DOHH2 (cell line): ENCODE results near the gene PTGR2.
"Not testable (repeated sequence)": the region's sequence is repeated elsewhere in the genome, so short reads cannot be mapped to it uniquely, and the experiment has no call there.

Experiments used
- H3F3A ChIP-seq: fragments of 200-600 bp; sonication (generic), shearing (Covaris generic); 2 replicates; pipeline ENCODE4 v1.6.0; 2016; ENCODE audit warnings: antibody characterized with exemption, mild to moderate bottlenecking; ENCODE audit not compliant: control insufficient read depth, insufficient read depth
- H3K27ac ChIP-seq: fragments of 200-600 bp; sonication (generic); 2 replicates; pipeline ENCODE4 v1.5.1; 2014; ENCODE audit warnings: low read depth, mild to moderate bottlenecking, low read length, moderate library complexity
- H3K27me3 ChIP-seq: fragments of 200-600 bp; sonication (generic); 2 replicates; pipeline ENCODE4 v1.6.1; 2014; ENCODE audit warnings: mild to moderate bottlenecking, low read length, mixed read lengths; ENCODE audit not compliant: control insufficient read depth
- H3K36me3 ChIP-seq: fragments of 200-600 bp; sonication (generic); 2 replicates; pipeline ENCODE4 v1.6.1; 2014; ENCODE audit warnings: mild to moderate bottlenecking, low read length, moderate library complexity, mixed read lengths; ENCODE audit not compliant: control insufficient read depth
- H3K4me1 ChIP-seq: fragments of 200-600 bp; sonication (generic); 2 replicates; pipeline ENCODE4 v1.6.1; 2014; ENCODE audit warnings: mild to moderate bottlenecking, low read length, mixed read lengths; ENCODE audit not compliant: control insufficient read depth
- H3K4me2 ChIP-seq: fragments of 200-600 bp; sonication (generic); 2 replicates; pipeline ENCODE4 v1.6.0; 2014; ENCODE audit warnings: mild to moderate bottlenecking, low read length, moderate library complexity
- H3K4me3 ChIP-seq: fragments of 200-600 bp; sonication (generic); 2 replicates; pipeline ENCODE4 v1.5.1; 2014; ENCODE audit warnings: mild to moderate bottlenecking, low read length, mixed read lengths
- H3K79me2 ChIP-seq: fragments of 200-600 bp; sonication (generic); 2 replicates; pipeline ENCODE4 v1.6.1; 2014; ENCODE audit warnings: mild to moderate bottlenecking, low read length, mixed read lengths; ENCODE audit not compliant: control insufficient read depth
- H3K9me2 ChIP-seq: fragments of 200-600 bp; sonication (generic); replicated peaks from 2 replicates; pipeline ENCODE4 v1.6.1; 2014; ENCODE audit warnings: mild to moderate bottlenecking, low read length, mixed read lengths; ENCODE audit not compliant: control insufficient read depth
- H3K9me3 ChIP-seq: fragments of 200-600 bp; sonication (generic); 2 replicates; pipeline ENCODE4 v1.6.1; 2014; ENCODE audit warnings: antibody characterized with exemption, low read length, mixed read lengths; ENCODE audit not compliant: control insufficient read depth, insufficient read depth
- H4K20me1 ChIP-seq: fragments of 200-600 bp; sonication (generic); 2 replicates; pipeline ENCODE4 v1.6.0; 2014; ENCODE audit warnings: low read depth, mild to moderate bottlenecking, antibody characterized with exemption, low read length, moderate library complexity; ENCODE audit not compliant: control insufficient read depth, insufficient read depth
- CTCF ChIP-seq: fragments of 200-600 bp; sonication (generic); IDR thresholded peaks from one replicate; pipeline ENCODE4 v1.5.1; 2014; ENCODE audit warnings: antibody characterized with exemption, mild to moderate bottlenecking, low read depth, low read length; ENCODE audit not compliant: poor library complexity, severe bottlenecking
- EZH2phosphoT487 ChIP-seq: fragments of 200-600 bp; sonication (generic); IDR thresholded peaks from 2 replicates; pipeline ENCODE4 v1.6.1; 2017; ENCODE audit warnings: borderline replicate concordance, mild to moderate bottlenecking, antibody characterized with exemption, low read length, moderate library complexity, mixed read lengths

PTGR2 gene

GRCh38 chr14:73889376-73889775 lies 37.7 kb downstream of the PTGR2 start:
- Histone ChIP-seq H3K79me2 (peaks cover 87% of the 10 kb centered on the region), H3K27me3 (no peaks in the 10 kb centered on the region), H3K9me2 (no peaks in the 10 kb centered on the region), H3K4me2 (no peak overlapping the region), H4K20me1 (no peaks in the 10 kb centered on the region), H3K36me3 (peaks cover 32% of the 10 kb centered on the region), H3K27ac (no peak overlapping the region), H3K4me3 (no peak overlapping the region), H3K9me3 (no peaks in the 10 kb centered on the region), H3K4me1 (peaks cover 30% of the 10 kb centered on the region), H3F3A (no peaks in the 10 kb centered on the region)
- TF ChIP-seq EZH2phosphoT487 (no peak), CTCF (no peak)

GRCh38 chr14:73894180-73894687 lies 42.6 kb downstream of the PTGR2 start:
- not testable (repeated sequence) for H3K27me3 ChIP-seq, H3F3A ChIP-seq, H4K20me1 ChIP-seq, H3K4me1 ChIP-seq, H3K9me3 ChIP-seq, H3K27ac ChIP-seq, H3K4me2 ChIP-seq, H3K9me2 ChIP-seq, H3K4me3 ChIP-seq
- H3K79me2 ChIP-seq, result peaks cover 39% of the 10 kb centered on the region
- peaks cover 64% of the 10 kb centered on the region for H3K36me3 ChIP-seq

- Histone ChIP-seq H3K36me3 (peaks cover 77% of the 10 kb centered on the region), H3K79me2 (peaks cover 22% of the 10 kb centered on the region)
Observed at GRCh38 chr14:73895939-73896338, 44.3 kb downstream of the PTGR2 start.

GRCh38 chr14:73896521-73896920 lies 44.9 kb downstream of the PTGR2 start:
- no peaks in the 10 kb centered on the region for H4K20me1 ChIP-seq
- no peaks in the 10 kb centered on the region for H3K27me3 ChIP-seq
- H3K4me1 ChIP-seq, result no peaks in the 10 kb centered on the region
- H3K36me3 ChIP-seq, result peaks cover 80% of the 10 kb centered on the region
- no peak for TF ChIP-seq EZH2phosphoT487
- no peak for TF ChIP-seq CTCF
- H3F3A ChIP-seq, result peaks cover 3% of the 10 kb centered on the region; the same call in 1 of the 2 replicates
- H3K9me2 ChIP-seq, result no peaks in the 10 kb centered on the region
- H3K27ac ChIP-seq, result no peak overlapping the region
- no peaks in the 10 kb centered on the region for H3K9me3 ChIP-seq
- H3K4me2 ChIP-seq, result no peak overlapping the region
- H3K4me3 ChIP-seq, result no peak overlapping the region
- peaks cover 17% of the 10 kb centered on the region for H3K79me2 ChIP-seq

More at GRCh38 chr14:73895939-73896338, 44.3 kb downstream of the PTGR2 start:
- Histone ChIP-seq H3F3A (peaks cover 3% of the 10 kb centered on the region; the same call in 1 of the 2 replicates), H3K27me3 (no peaks in the 10 kb centered on the region), H3K9me3 (no peaks in the 10 kb centered on the region), H3K4me2 (no peak overlapping the region), H3K4me1 (no peaks in the 10 kb centered on the region), H3K27ac (no peak overlapping the region), H3K4me3 (no peak overlapping the region), H3K9me2 (no peaks in the 10 kb centered on the region), H4K20me1 (no peaks in the 10 kb centered on the region)
- TF ChIP-seq EZH2phosphoT487 (no peak), CTCF (no peak)
